Endothelial cell of umbilical vein (primary cell): ENCODE data around the gene MMP27. TPM values are rescaled to one million over a fixed set of nuclear protein-coding genes. Genes with fewer than 3 reads are reported as not detected.

Experiments used
- BruUV-seq: library from RNA; stranded (reverse); fragments of 400-500 nt; replicated peaks from 2 replicates; lab custom pipeline; 2021; lab: Mats Ljungman, UMichigan
- CTCF ChIA-PET: fragments of 300-600, 350-600 bp; sonication (Branson Sonifier 250); formaldehyde crosslinking; loops from one replicate; lab custom pipeline; 2021; ENCODE audit warnings: antibody characterized with exemption, inconsistent platforms; lab: Charles Lee
- POLR2A ChIA-PET: fragments of 300-600, 350-600 bp; sonication (Branson Sonifier 250); formaldehyde crosslinking; loops from one replicate; lab custom pipeline; 2021; ENCODE audit warnings: antibody characterized with exemption, inconsistent platforms; lab: Charles Lee
- DNase-seq: peaks from one replicate; pipeline ENCODE4 v3.0.0-alpha.2; 2011; ENCODE audit warnings: low read depth, low spot score
- FAIRE-seq: peaks from 2 replicates; lab custom pipeline; 2011; peaks lifted over from hg19 to GRCh38; lab: Jason Lieb, UNC
- H2AFZ ChIP-seq: 2 replicates; pipeline ENCODE4 v1.6.0; 2012; ENCODE audit warnings: low read depth, low read length, control low read depth, inconsistent platforms
- H3K27ac ChIP-seq: 2 replicates; pipeline ENCODE4 v1.5.1; 2011; ENCODE audit warnings: low read depth, mild to moderate bottlenecking, control low read depth, low read length, moderate library complexity; ENCODE audit not compliant: insufficient read depth
- H3K27me3 ChIP-seq, 2 experiments: 2 replicates each; pipeline versions ENCODE4 v1.6.0 to v1.6.1; 2011; ENCODE audit warnings: low read length in 2 of 2, mixed read lengths in 1 of 2; ENCODE audit not compliant: control insufficient read depth in 2 of 2, insufficient read depth in 2 of 2
- H3K36me3 ChIP-seq, 2 experiments: 2 replicates in 1 of 2; 3 replicates in 1 of 2; pipeline ENCODE4 v1.5.1; 2011; ENCODE audit warnings: low read length in 2 of 2, mild to moderate bottlenecking in 1 of 2, moderate library complexity in 1 of 2; ENCODE audit not compliant: control insufficient read depth in 2 of 2, insufficient read depth in 2 of 2; ENCODE audit errors: extremely low read depth in 1 of 2
- H3K4me1 ChIP-seq: 3 replicates; pipeline ENCODE4 v1.5.1; 2011; ENCODE audit warnings: mild to moderate bottlenecking, low read length; ENCODE audit not compliant: control insufficient read depth, insufficient read depth; ENCODE audit errors: extremely low read depth
- H3K4me2 ChIP-seq: 2 replicates; pipeline ENCODE4 v1.6.1; 2011; ENCODE audit warnings: low read length, control low read depth, mixed read lengths; ENCODE audit not compliant: insufficient read depth
- H3K4me3 ChIP-seq, 3 experiments: fragments of 200-600 bp in 1 of 3; sonication (generic), shearing (Covaris generic) in 1 of 3; replicated peaks in 1 of 3; 2 replicates each; pipeline ENCODE4 v1.5.1; 2011 to 2016; ENCODE audit warnings: control low read depth in 3 of 3, low read length in 3 of 3, mild to moderate bottlenecking in 2 of 3, inconsistent platforms in 1 of 3, low read depth in 1 of 3, moderate library complexity in 1 of 3; ENCODE audit not compliant: insufficient read depth in 1 of 3
- H3K79me2 ChIP-seq: 2 replicates; pipeline ENCODE4 v1.6.0; 2012; ENCODE audit warnings: low read length, inconsistent platforms; ENCODE audit not compliant: control insufficient read depth, insufficient read depth
- H3K9ac ChIP-seq: replicated peaks from 2 replicates; pipeline ENCODE3; 2011; ENCODE audit warnings: low read length, control low read depth; ENCODE audit not compliant: insufficient read depth; ENCODE audit errors: extremely low read depth
- H3K9me1 ChIP-seq: replicated peaks from 3 replicates; pipeline ENCODE4 v1.6.0; 2011; ENCODE audit warnings: mild to moderate bottlenecking, low read length; ENCODE audit not compliant: control insufficient read depth, insufficient read depth; ENCODE audit errors: extremely low read depth
- H3K9me3 ChIP-seq: replicated peaks from 2 replicates; pipeline ENCODE4 v1.5.1; 2012; ENCODE audit warnings: low read length, inconsistent platforms; ENCODE audit not compliant: control insufficient read depth, insufficient read depth
- H4K20me1 ChIP-seq: replicated peaks from 2 replicates; pipeline ENCODE3; 2011; ENCODE audit warnings: mild to moderate bottlenecking, low read length; ENCODE audit not compliant: control insufficient read depth, insufficient read depth; ENCODE audit errors: extremely low read depth
- EZH2 ChIP-seq: IDR thresholded peaks from 2 replicates; pipeline ENCODE4 v1.6.1; 2012; ENCODE audit warnings: borderline replicate concordance, low read depth, mild to moderate bottlenecking, moderate library complexity, low read length, inconsistent platforms; ENCODE audit not compliant: severe bottlenecking
- FOS ChIP-seq: IDR thresholded peaks from 2 replicates; pipeline ENCODE4 v1.6.1; 2011; ENCODE audit warnings: mild to moderate bottlenecking, low read length, moderate library complexity, borderline replicate concordance; ENCODE audit not compliant: insufficient read depth
- GATA2 ChIP-seq: IDR thresholded peaks from 2 replicates; pipeline ENCODE4 v1.7.0; 2011; ENCODE audit warnings: low read depth, mild to moderate bottlenecking, moderate library complexity, mixed read lengths, low read length; ENCODE audit not compliant: insufficient read length, insufficient read depth
- JUN ChIP-seq: IDR thresholded peaks from 2 replicates; pipeline ENCODE4 v1.6.1; 2011; ENCODE audit warnings: borderline replicate concordance, low read depth; ENCODE audit not compliant: insufficient read length, insufficient read depth
- MYC ChIP-seq: IDR thresholded peaks from one replicate; pipeline ENCODE4 v1.6.1; 2011; ENCODE audit warnings: mild to moderate bottlenecking, low read depth, low read length
- POLR2A ChIP-seq: IDR thresholded peaks from 2 replicates; pipeline ENCODE4 v1.6.1; 2012; ENCODE audit warnings: low read depth, mild to moderate bottlenecking, control low read depth, low read length
- POLR2AphosphoS5 ChIP-seq: IDR thresholded peaks from 2 replicates; pipeline ENCODE4 v1.6.1; 2012; ENCODE audit warnings: low read depth, mild to moderate bottlenecking, control low read depth, low read length, moderate library complexity; ENCODE audit not compliant: insufficient read depth
- dilution Hi-C: fragments of 300-500 bp; cut with MboI; formaldehyde crosslinking; loops from one replicate; pipeline ENCODE4 v1.15.0; 2019; ENCODE audit warnings: low sequenced_read_pairs; ENCODE audit not compliant: extremely low pct_ligation_motif_present
- intact Hi-C: fragments of 100-400 bp; cut with micrococcal nuclease; formaldehyde crosslinking; loops from one replicate; pipeline ENCODE4 v1.10.0; 2022
- polyA plus RNA-seq, 4 experiments: library from polyadenylated mRNA; depleted of rRNA in 3 of 4; stranded (reverse) in 3 of 4; unstranded in 1 of 4; fragments of >200 nt; gene quantifications; 2 replicates each; pipeline versions ENCODE4 v1.2.1 to v1.2.3, GENCODE V29; 2011 to 2012; ENCODE audit warnings: missing spikeins in 1 of 4
- total RNA-seq: library from RNA; stranded (reverse); gene quantifications from 2 replicates; pipeline ENCODE4 v1.2.3, GENCODE V29; 2021
- TF ChIP-seq, protein P1 (sequence below): IDR thresholded peaks from 2 replicates; pipeline ENCODE4 v1.6.1; 2011; ENCODE audit not compliant: insufficient read depth, insufficient read length
- TF ChIP-seq, protein P2 (sequence below), 2 donors: IDR thresholded peaks; 1 replicate in 1 of 2; 2 replicates in 1 of 2; pipeline ENCODE4 v1.5.1; 2011; ENCODE audit warnings: low read length in 2 of 2, mild to moderate bottlenecking in 2 of 2, moderate library complexity in 2 of 2, control low read depth in 1 of 2, inconsistent platforms in 1 of 2, low read depth in 1 of 2; ENCODE audit not compliant: insufficient read depth in 1 of 2; ENCODE audit errors: extremely low read depth in 1 of 2

Gene MMP27
- total and polyA plus RNA-seq, 2 donors (not counting 3 experiments of a cell fraction or from before 2014, with no cell fraction given) = not detected

GRCh38 chr11:102704841-102705240, 728 bp downstream of the MMP27 start:
- intact Hi-C loops = no loop called here
- no peak for FAIRE-seq

DNA sequence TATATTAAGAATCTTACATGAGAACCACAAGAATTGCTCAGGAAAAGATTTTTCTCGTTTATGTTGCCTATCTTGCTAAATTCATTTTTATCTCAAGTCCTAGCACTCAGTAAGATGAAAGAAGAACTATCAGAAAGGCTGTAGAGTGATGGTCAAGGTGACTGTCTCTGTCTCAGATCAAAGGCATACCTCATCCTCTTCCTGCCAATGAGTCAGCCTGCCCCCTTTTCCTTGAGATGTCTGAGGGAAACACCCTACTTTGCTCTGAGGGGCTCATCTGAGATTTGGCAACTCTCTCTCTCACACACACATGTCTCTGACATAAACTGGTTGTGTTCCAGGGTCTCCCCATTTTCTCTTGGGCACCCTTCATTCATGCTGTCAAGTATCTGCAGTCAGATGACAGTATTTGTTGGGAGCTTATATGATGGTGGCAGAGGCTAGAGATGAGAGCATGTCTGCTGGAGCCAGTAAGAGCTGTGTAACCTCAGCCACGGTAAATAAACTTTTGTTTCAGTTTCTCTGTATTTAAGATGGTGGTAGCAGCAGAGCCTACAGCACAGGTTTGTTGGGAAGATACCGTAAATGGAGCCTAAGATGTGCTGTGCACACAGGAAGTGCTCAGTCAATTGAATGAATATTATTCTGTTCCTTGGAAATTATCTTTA, 1.6 kb downstream of the MMP27 start:
- no peaks in the 10 kb centered on the region for H3K27me3 ChIP-seq
- BruUV-seq = no TSS peak
- ChIA-PET CTCF (interaction anchor here (2.7 kb wide), 1 partner anchor 38 kb away, joined by 7 read pairs; no protein-coding TSS in a partner anchor), POLR2A (no interaction called here)
- no peak overlapping the region for H3K4me2 ChIP-seq
- H2AFZ ChIP-seq = no peak overlapping the region
- no peak overlapping the region for H3K9ac ChIP-seq
- H3K27ac ChIP-seq = no peak overlapping the region
- no peaks in the 10 kb centered on the region for H3K9me1 ChIP-seq
- H4K20me1 ChIP-seq = no peaks in the 10 kb centered on the region
- no peak for DNase-seq
- intact Hi-C loops = no loop called here
- H3K9me3 ChIP-seq = no peaks in the 10 kb centered on the region
- H3K4me3 ChIP-seq = no peak overlapping the region
- dilution Hi-C loops = no loop called here
- H3K4me1 ChIP-seq = no peaks in the 10 kb centered on the region
- no peaks in the 10 kb centered on the region for H3K36me3 ChIP-seq
- H3K79me2 ChIP-seq = no peaks in the 10 kb centered on the region
- TF ChIP-seq EZH2 = no peak
- no peak for TF ChIP-seq MYC
- no peak for TF ChIP-seq POLR2A
- no peak for TF ChIP-seq GATA2
- no peak for TF ChIP-seq FOS
- TF ChIP-seq POLR2AphosphoS5 = no peak
- TF ChIP-seq, protein P1, sequence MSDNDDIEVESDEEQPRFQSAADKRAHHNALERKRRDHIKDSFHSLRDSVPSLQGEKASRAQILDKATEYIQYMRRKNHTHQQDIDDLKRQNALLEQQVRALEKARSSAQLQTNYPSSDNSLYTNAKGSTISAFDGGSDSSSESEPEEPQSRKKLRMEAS = no peak
- TF ChIP-seq, protein P2, sequence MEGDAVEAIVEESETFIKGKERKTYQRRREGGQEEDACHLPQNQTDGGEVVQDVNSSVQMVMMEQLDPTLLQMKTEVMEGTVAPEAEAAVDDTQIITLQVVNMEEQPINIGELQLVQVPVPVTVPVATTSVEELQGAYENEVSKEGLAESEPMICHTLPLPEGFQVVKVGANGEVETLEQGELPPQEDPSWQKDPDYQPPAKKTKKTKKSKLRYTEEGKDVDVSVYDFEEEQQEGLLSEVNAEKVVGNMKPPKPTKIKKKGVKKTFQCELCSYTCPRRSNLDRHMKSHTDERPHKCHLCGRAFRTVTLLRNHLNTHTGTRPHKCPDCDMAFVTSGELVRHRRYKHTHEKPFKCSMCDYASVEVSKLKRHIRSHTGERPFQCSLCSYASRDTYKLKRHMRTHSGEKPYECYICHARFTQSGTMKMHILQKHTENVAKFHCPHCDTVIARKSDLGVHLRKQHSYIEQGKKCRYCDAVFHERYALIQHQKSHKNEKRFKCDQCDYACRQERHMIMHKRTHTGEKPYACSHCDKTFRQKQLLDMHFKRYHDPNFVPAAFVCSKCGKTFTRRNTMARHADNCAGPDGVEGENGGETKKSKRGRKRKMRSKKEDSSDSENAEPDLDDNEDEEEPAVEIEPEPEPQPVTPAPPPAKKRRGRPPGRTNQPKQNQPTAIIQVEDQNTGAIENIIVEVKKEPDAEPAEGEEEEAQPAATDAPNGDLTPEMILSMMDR (IDR thresholded peaks at IDR 0.05; ENCODE audit: extremely low read depth in 1 of 2, insufficient read depth in 1 of 2, low read depth in 1 of 2, low read length in 2 of 2) = no peak
- TF ChIP-seq JUN = no peak
- FAIRE-seq = no peak

More at GRCh38 chr11:102704841-102705240, 728 bp downstream of the MMP27 start:
- H3K79me2 ChIP-seq = no peaks in the 10 kb centered on the region
- no peak for DNase-seq
- no peaks in the 10 kb centered on the region for H3K9me1 ChIP-seq
- dilution Hi-C loops = no loop called here
- H4K20me1 ChIP-seq = no peaks in the 10 kb centered on the region
- H3K36me3 ChIP-seq = no peaks in the 10 kb centered on the region
- ChIA-PET CTCF (interaction anchor here (2.7 kb wide), 1 partner anchor 38 kb away, joined by 7 read pairs; no protein-coding TSS in a partner anchor), POLR2A (no interaction called here)
- no peak overlapping the region for H2AFZ ChIP-seq
- H3K9ac ChIP-seq = no peak overlapping the region
- TF ChIP-seq EZH2 = no peak
- H3K27ac ChIP-seq = no peak overlapping the region
- H3K27me3 ChIP-seq = no peaks in the 10 kb centered on the region
- H3K4me2 ChIP-seq = no peak overlapping the region
- no peak overlapping the region for H3K4me3 ChIP-seq
- BruUV-seq = no TSS peak
- no peaks in the 10 kb centered on the region for H3K4me1 ChIP-seq
- no peaks in the 10 kb centered on the region for H3K9me3 ChIP-seq
